H9 (cell line): ENCODE data around the gene NAGLU. TPM values are rescaled to one million over a fixed set of nuclear protein-coding genes. Genes with fewer than 3 reads are reported as not detected.

Source experiments
- DNase-seq: peaks from one replicate; pipeline ENCODE4 v3.0.0-alpha.2; 2017
- H2AFZ ChIP-seq: one replicate; pipeline ENCODE4 v1.6.1; 2013; ENCODE audit warnings: mild to moderate bottlenecking, low read length, control low read depth, moderate library complexity
- H2AK5ac ChIP-seq: 2 replicates; pipeline ENCODE4 v1.6.1; 2013; ENCODE audit warnings: low read length, control low read depth, mixed read lengths; ENCODE audit not compliant: insufficient read length
- H2BK120ac ChIP-seq: one replicate; pipeline ENCODE4 v1.6.1; 2013; ENCODE audit warnings: low read depth, mild to moderate bottlenecking, low read length, control low read depth, inconsistent platforms; ENCODE audit not compliant: poor library complexity, severe bottlenecking
- H2BK12ac ChIP-seq: 2 replicates; pipeline ENCODE4 v1.6.1; 2013; ENCODE audit warnings: low read length, control low read depth, mixed read lengths, low read depth; ENCODE audit not compliant: insufficient read length
- H2BK15ac ChIP-seq: 2 replicates; pipeline ENCODE4 v1.6.1; 2013; ENCODE audit warnings: low read depth, low read length, control low read depth
- H2BK20ac ChIP-seq: one replicate; pipeline ENCODE4 v1.6.1; 2013; ENCODE audit warnings: low read depth, mild to moderate bottlenecking, low read length, control low read depth, inconsistent platforms; ENCODE audit not compliant: poor library complexity, severe bottlenecking
- H2BK5ac ChIP-seq: 2 replicates; pipeline ENCODE4 v1.6.1; 2013; ENCODE audit warnings: low read length, control low read depth, mixed read lengths; ENCODE audit not compliant: insufficient read length
- H3K14ac ChIP-seq: 2 replicates; pipeline ENCODE4 v1.6.1; 2013; ENCODE audit warnings: low read length, control low read depth; ENCODE audit not compliant: insufficient read depth
- H3K18ac ChIP-seq: 2 replicates; pipeline ENCODE4 v1.6.1; 2013; ENCODE audit warnings: low read depth, mild to moderate bottlenecking, mixed read lengths, low read length, control low read depth; ENCODE audit not compliant: insufficient read length
- H3K23ac ChIP-seq: 2 replicates; pipeline ENCODE4 v1.6.1; 2013; ENCODE audit warnings: low read length, control low read depth, mixed read lengths, low read depth; ENCODE audit not compliant: insufficient read length
- H3K23me2 ChIP-seq: 2 replicates; pipeline ENCODE4 v1.6.1; 2013; ENCODE audit warnings: low read depth, mild to moderate bottlenecking, mixed read lengths, low read length, control low read depth; ENCODE audit not compliant: insufficient read length, poor library complexity, severe bottlenecking
- H3K27ac ChIP-seq: 2 replicates; pipeline ENCODE4 v1.5.1; 2013; ENCODE audit warnings: low read length, control low read depth, mixed read lengths, low read depth; ENCODE audit not compliant: insufficient read length
- H3K27me3 ChIP-seq: 2 replicates; pipeline ENCODE4 v1.6.1; 2013; ENCODE audit warnings: low read length, control low read depth, inconsistent platforms; ENCODE audit not compliant: insufficient read depth
- H3K4ac ChIP-seq: 2 replicates; pipeline ENCODE4 v1.6.1; 2013; ENCODE audit warnings: low read depth, mild to moderate bottlenecking, control low read depth, inconsistent platforms, low read length, moderate library complexity
- H3K4me1 ChIP-seq: 2 replicates; pipeline ENCODE4 v1.6.1; 2013; ENCODE audit warnings: low read length, control low read depth, inconsistent platforms; ENCODE audit not compliant: insufficient read depth
- H3K4me2 ChIP-seq: 2 replicates; pipeline ENCODE4 v1.6.1; 2013; ENCODE audit warnings: low read length, control low read depth, mixed read lengths; ENCODE audit not compliant: insufficient read length, insufficient read depth
- H3K56ac ChIP-seq: 2 replicates; pipeline ENCODE4 v1.6.1; 2013; ENCODE audit warnings: low read depth, mild to moderate bottlenecking, mixed read lengths, low read length, control low read depth; ENCODE audit not compliant: insufficient read length
- H3K79me1 ChIP-seq: 2 replicates; pipeline ENCODE4 v1.6.1; 2013; ENCODE audit warnings: low read depth, mild to moderate bottlenecking, moderate library complexity, low read length, control low read depth, inconsistent platforms; ENCODE audit not compliant: insufficient read depth, poor library complexity, severe bottlenecking
- H3K79me2 ChIP-seq: 2 replicates; pipeline ENCODE4 v1.6.1; 2013; ENCODE audit warnings: low read length, control low read depth, inconsistent platforms; ENCODE audit not compliant: insufficient read depth
- H3K9ac ChIP-seq: 2 replicates; pipeline ENCODE4 v1.6.1; 2013; ENCODE audit warnings: low read length, control low read depth, mixed read lengths; ENCODE audit not compliant: insufficient read length; ENCODE audit errors: extremely low read depth
- H3K9me3 ChIP-seq: one replicate; pipeline ENCODE4 v1.6.1; 2013; ENCODE audit warnings: low read depth, low read length, inconsistent platforms; ENCODE audit not compliant: control insufficient read depth
- H3T11ph ChIP-seq: one replicate; pipeline ENCODE4 v1.6.1; 2013; ENCODE audit warnings: mild to moderate bottlenecking, low read length, control low read depth, inconsistent platforms
- H4K20me1 ChIP-seq: one replicate; pipeline ENCODE4 v1.6.1; 2013; ENCODE audit not compliant: control insufficient read depth, insufficient read length, insufficient read depth
- H4K5ac ChIP-seq: 2 replicates; pipeline ENCODE4 v1.6.1; 2013; ENCODE audit warnings: low read depth, mild to moderate bottlenecking, mixed read lengths, low read length, control low read depth; ENCODE audit not compliant: insufficient read length
- H4K8ac ChIP-seq: replicated peaks from 2 replicates; pipeline ENCODE4 v1.6.1; 2013; ENCODE audit warnings: low read length, control low read depth, mixed read lengths, low read depth; ENCODE audit not compliant: insufficient read length
- H4K91ac ChIP-seq: 2 replicates; pipeline ENCODE4 v1.6.1; 2013; ENCODE audit warnings: low read depth, mild to moderate bottlenecking, moderate library complexity, mixed read lengths, low read length, control low read depth; ENCODE audit not compliant: insufficient read length
- H3K27ac Mint-ChIP-seq, 3 experiments: 2 replicates in 2 of 3; 3 replicates in 1 of 3; pipeline ENCODE4 v1.8.0; 2020 to 2021; ENCODE audit warnings: mixed read lengths in 3 of 3, mild to moderate bottlenecking in 1 of 3, moderate library complexity in 1 of 3
- H3K27me3 Mint-ChIP-seq: 2 replicates; pipeline ENCODE4 v1.8.0; 2021; ENCODE audit warnings: low read depth, mild to moderate bottlenecking, moderate library complexity, mixed read lengths
- H3K36me3 Mint-ChIP-seq, 3 experiments: 2 replicates in 2 of 3; 3 replicates in 1 of 3; pipeline ENCODE4 v1.8.0; 2020 to 2021; ENCODE audit warnings: low read depth in 3 of 3, mixed read lengths in 3 of 3; ENCODE audit not compliant: insufficient read depth in 1 of 3
- H3K4me1 Mint-ChIP-seq, 2 experiments: 2 replicates each; pipeline ENCODE4 v1.8.0; 2020; ENCODE audit warnings: mixed read lengths in 2 of 2
- H3K4me3 Mint-ChIP-seq, 2 experiments: 2 replicates in 1 of 2; 3 replicates in 1 of 2; pipeline ENCODE4 v1.8.0; 2020 to 2021; ENCODE audit warnings: mild to moderate bottlenecking in 2 of 2, mixed read lengths in 2 of 2, moderate library complexity in 1 of 2
- H3K9me3 Mint-ChIP-seq, 2 experiments: 2 replicates in 1 of 2; 3 replicates in 1 of 2; pipeline ENCODE4 v1.8.0; 2020; ENCODE audit warnings: mild to moderate bottlenecking in 2 of 2, mixed read lengths in 2 of 2, moderate library complexity in 1 of 2
- CTCF ChIP-seq: fragments of 200-600 bp; sonication (generic); conservative IDR thresholded peaks from 3 replicates; pipeline ENCODE4 v1.8.0; 2021; ENCODE audit warnings: antibody characterized with exemption, mild to moderate bottlenecking
- whole genome bisulfite sequencing: extraction: QIAGEN DNeasy Blood & Tissue Kit; methylation state at CpG from one replicate; pipeline ENCODE4 v1.1.7; 2013; ENCODE audit warnings: missing lambda C conversion rate, low lambda C conversion rate, mixed read lengths; ENCODE audit not compliant: insufficient read length; ENCODE audit errors: extremely low coverage; 5-methylcytosine and 5-hydroxymethylcytosine counted together
- total RNA-seq: library from RNA; stranded (reverse); gene quantifications from 2 replicates; pipeline ENCODE4 v1.2.1, GENCODE V29; 2021

The NAGLU gene
- total RNA-seq, 1 experiment from 2014 or later = 23.5 TPM

DNA sequence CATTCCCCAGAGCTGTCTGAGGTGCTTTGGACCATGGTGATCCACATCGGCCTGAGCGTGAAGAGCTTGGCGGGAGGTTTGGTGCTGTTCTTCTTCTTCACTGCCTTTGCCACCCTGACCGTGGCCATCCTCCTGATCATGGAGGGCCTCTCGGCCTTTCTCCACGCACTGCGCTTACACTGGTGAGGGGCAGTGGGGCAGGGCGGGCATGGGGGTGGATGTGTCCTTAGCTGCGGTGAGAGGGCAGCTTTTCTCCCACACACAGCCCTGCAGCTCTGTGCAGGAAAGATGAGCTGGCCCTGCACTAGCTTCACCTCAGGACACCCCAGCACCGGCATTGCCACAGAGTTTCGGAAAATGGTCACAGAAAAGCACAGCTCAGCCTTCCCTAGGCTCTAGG lies 21.8 kb upstream of the NAGLU start:
- H3K4ac ChIP-seq = no peak overlapping the region
- no peaks in the 10 kb centered on the region for H3K23me2 ChIP-seq
- no peaks in the 10 kb centered on the region for H3K9me3 Mint-ChIP-seq
- no CpG with 5 or more reads among the region's 11 CpGs for WGBS
- peaks cover 0 to 28% (median 24%) of the 10 kb centered on the region in 3 experiments; a peak in 4 of 7 replicates for H3K36me3 Mint-ChIP-seq
- H3K9me3 ChIP-seq = no peaks in the 10 kb centered on the region
- peaks cover 2% of the 10 kb centered on the region; the same call in 1 of the 2 replicates for H3K27me3 Mint-ChIP-seq
- H3K4me3 Mint-ChIP-seq = no peak overlapping the region
- H3K4me2 ChIP-seq = no peak overlapping the region
- H2BK120ac ChIP-seq = no peak overlapping the region
- H3K27ac Mint-ChIP-seq = no peak overlapping the region
- no peak overlapping the region for H3K14ac ChIP-seq
- H3T11ph ChIP-seq = no peak overlapping the region
- H2AFZ ChIP-seq = no peak overlapping the region
- H2BK12ac ChIP-seq = no peak overlapping the region
- H3K27ac ChIP-seq = no peak overlapping the region
- peaks cover 6 to 19% of the 10 kb centered on the region in 2 experiments for H3K4me1 Mint-ChIP-seq
- no peak overlapping the region for H4K8ac ChIP-seq
- H4K5ac ChIP-seq = no peak overlapping the region
- no peak overlapping the region for H3K23ac ChIP-seq
- peaks cover 2% of the 10 kb centered on the region; the same call in 1 of the 2 replicates for H3K27me3 ChIP-seq
- H2BK20ac ChIP-seq = no peak overlapping the region
- H3K4me1 ChIP-seq = peaks cover 2% of the 10 kb centered on the region; the same call in 1 of the 2 replicates
- no peak overlapping the region for H2BK15ac ChIP-seq
- H3K18ac ChIP-seq = no peak overlapping the region
- H2AK5ac ChIP-seq = no peak overlapping the region
- TF ChIP-seq CTCF = no peak
- no peak overlapping the region for H2BK5ac ChIP-seq
- H3K79me1 ChIP-seq = no peaks in the 10 kb centered on the region
- no peak overlapping the region for H3K56ac ChIP-seq
- no peak overlapping the region for H4K91ac ChIP-seq
- H3K9ac ChIP-seq = no peak overlapping the region
- no peak for DNase-seq
- no peaks in the 10 kb centered on the region for H4K20me1 ChIP-seq
- H3K79me2 ChIP-seq = no peaks in the 10 kb centered on the region
